Gastroesophageal sphincter (tissue), 4 donors: ENCODE measurements around the gene EBP. TPM values are rescaled to one million over a fixed set of nuclear protein-coding genes. Genes with fewer than 3 reads are reported as not detected.

ENCODE experiments used
- ATAC-seq: fragments of 150-250 bp; one replicate; pipeline ENCODE4 v1.9.1; 2016; ENCODE audit warnings: mild to moderate bottlenecking, moderate library complexity
- H3K27ac ChIP-seq, 4 donors: fragments of 200-600 bp; sonication (generic) in 3 of 4; 1 replicate in 3 of 4; 2 replicates in 1 of 4; pipeline ENCODE4 v1.5.1; 2016 to 2019
- H3K27me3 ChIP-seq: fragments of 200-600 bp; sonication (generic); one replicate; pipeline ENCODE4 v1.5.1; 2019
- H3K36me3 ChIP-seq, 2 donors: fragments of 200-600 bp; sonication (generic); one replicate each; pipeline ENCODE4 v1.5.1; 2019; ENCODE audit warnings: control low read depth in 1 of 2
- H3K4me1 ChIP-seq, 3 donors: fragments of 200-600 bp; sonication (generic); 1 replicate in 2 of 3; 2 replicates in 1 of 3; pipeline ENCODE4 v1.5.1; 2016 to 2019; ENCODE audit warnings: control low read depth in 2 of 3
- H3K4me3 ChIP-seq, 2 donors: fragments of 200-600 bp; sonication (generic); one replicate each; pipeline ENCODE4 v1.5.1; 2019; ENCODE audit warnings: mild to moderate bottlenecking in 1 of 2, moderate library complexity in 1 of 2
- H3K9me3 ChIP-seq, 3 donors: fragments of 200-600 bp; sonication (generic); one replicate each; pipeline ENCODE4 v1.5.1; 2017 to 2019; ENCODE audit warnings: control low read depth in 2 of 3
- CTCF ChIP-seq, 4 experiments: fragments of 200-600 bp in 2 of 4; fragments of 450-650 bp in 2 of 4; sonication (generic) in 1 of 4; IDR thresholded peaks; one replicate each; pipeline ENCODE4 v1.5.1; 2017 to 2019; ENCODE audit warnings: antibody characterized with exemption in 4 of 4, mild to moderate bottlenecking in 2 of 4, moderate library complexity in 2 of 4
- EP300 ChIP-seq: sonication (generic); formaldehyde crosslinking; IDR thresholded peaks from one replicate; pipeline ENCODE4 v1.6.1; 2017; ENCODE audit warnings: antibody characterized with exemption, mild to moderate bottlenecking
- POLR2A ChIP-seq, 2 donors: fragments of 450-650 bp; IDR thresholded peaks; one replicate each; pipeline ENCODE4 v1.6.1; 2017; ENCODE audit warnings: antibody characterized with exemption in 2 of 2, mild to moderate bottlenecking in 2 of 2, moderate library complexity in 1 of 2
- POLR2AphosphoS5 ChIP-seq: sonication (generic); formaldehyde crosslinking; IDR thresholded peaks from one replicate; pipeline ENCODE4 v1.6.1; 2017; ENCODE audit warnings: antibody characterized with exemption
- WGBS, 2 donors: methylation state at CpG; one replicate each; pipeline ENCODE4 v1.1.5; 2018; ENCODE audit warnings: low coverage in 1 of 2; 5-methylcytosine and 5-hydroxymethylcytosine counted together
- total RNA-seq, 4 donors: library from RNA; depleted of rRNA; stranded (reverse); fragments of >200 nt; gene quantifications; one replicate each; pipeline ENCODE4 v1.1.0, GENCODE V29; 2016

Gene EBP
- total RNA-seq, 4 donors from 2014 or later: 12.9 to 17.7 (median 14.5) TPM

GRCh38 chrX:48491809-48492208 lies 29.8 kb upstream of the EBP start:
- Histone ChIP-seq H3K27me3 (no peaks in the 10 kb centered on the region), H3K4me3 (no peak overlapping the region)
- 75% methylated on average over 3 of the region's 9 CpGs; no CpG with 5 or more reads in 1 of the 2 donors for WGBS, 2 donors

DNA sequence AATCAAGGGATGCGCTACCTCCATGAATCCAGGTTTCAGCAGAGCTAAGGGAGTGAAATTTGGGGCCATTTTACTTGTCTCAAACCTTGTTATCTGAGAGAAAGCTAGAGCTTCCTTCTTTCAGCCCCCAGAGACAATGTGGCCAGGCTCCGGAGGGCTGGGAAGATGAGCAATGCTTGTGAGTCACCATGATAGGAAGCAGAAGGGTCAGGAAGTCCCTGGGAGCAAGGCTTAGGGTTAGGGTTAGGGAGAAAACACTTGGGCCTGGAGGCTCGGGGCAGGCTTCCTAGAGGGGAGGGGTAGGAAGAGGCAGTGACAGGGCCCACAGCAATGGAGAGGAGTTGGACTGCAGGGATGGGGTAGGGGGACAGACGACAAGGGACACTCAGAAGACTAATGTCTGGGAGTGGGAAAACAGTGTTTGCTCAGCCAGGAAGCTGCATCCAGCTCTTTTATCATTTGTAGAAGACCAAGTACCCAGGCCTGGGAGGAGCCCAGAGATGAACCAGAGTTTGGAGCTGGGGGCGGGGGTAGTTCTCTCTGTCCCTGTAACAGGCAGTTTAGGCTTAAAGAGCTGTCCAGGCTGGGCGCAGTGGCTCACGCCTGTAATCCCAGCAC lies 29.2 kb upstream of the EBP start:
- no peak overlapping the region for H3K4me3 ChIP-seq
- no peaks in the 10 kb centered on the region for H3K9me3 ChIP-seq
- H3K27me3 ChIP-seq: no peaks in the 10 kb centered on the region
- no peak for ATAC-seq
- no peak overlapping the region for H3K27ac ChIP-seq
- WGBS, 2 donors: 50 to 54% methylated on average over 1 to 4 of the region's 7 CpGs
- TF ChIP-seq POLR2AphosphoS5: no peak
- TF ChIP-seq CTCF (IDR thresholded peaks at IDR 0.05): no peak
- TF ChIP-seq EP300: no peak
- no peak for TF ChIP-seq POLR2A (IDR thresholded peaks at IDR 0.05)
- no peaks in the 10 kb centered on the region for H3K36me3 ChIP-seq
- H3K4me1 ChIP-seq: no peaks in the 10 kb centered on the region

More at GRCh38 chrX:48491809-48492208, 29.8 kb upstream of the EBP start:
- H3K27ac ChIP-seq: no peak overlapping the region
- H3K4me1 ChIP-seq: no peaks in the 10 kb centered on the region
- no peak for TF ChIP-seq POLR2A (IDR thresholded peaks at IDR 0.05)
- no peak for TF ChIP-seq CTCF (IDR thresholded peaks at IDR 0.05)
- TF ChIP-seq EP300: no peak
- TF ChIP-seq POLR2AphosphoS5: no peak
- no peak for ATAC-seq
- H3K9me3 ChIP-seq: no peaks in the 10 kb centered on the region
- peaks cover 0 to 3% of the 10 kb centered on the region in 2 donors for H3K36me3 ChIP-seq

DNA sequence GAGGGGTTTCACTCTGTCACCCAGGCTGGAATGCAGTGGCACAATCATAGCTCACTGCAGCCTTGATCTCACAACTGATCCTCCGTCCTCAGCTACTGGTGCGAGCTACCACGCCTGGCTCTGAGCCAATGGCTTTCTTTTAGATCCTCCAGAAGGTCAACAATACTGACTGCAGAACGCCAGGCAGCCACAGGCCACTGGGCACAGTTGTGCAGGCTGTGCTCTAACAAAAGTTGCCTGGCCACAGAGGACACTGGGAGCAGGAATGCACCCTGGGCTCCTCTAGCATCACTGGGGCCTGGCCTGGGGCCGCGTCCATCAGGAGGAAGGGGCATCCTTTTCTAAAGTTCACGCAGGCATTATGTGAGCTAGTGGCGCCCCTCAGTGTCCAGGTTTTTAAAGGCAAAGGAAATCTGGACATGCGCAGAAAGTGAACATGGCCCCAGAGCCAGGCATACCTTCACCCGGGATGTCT lies 27.7 kb upstream of the EBP start:
- Histone ChIP-seq H3K4me3 (no peak overlapping the region), H3K27me3 (no peaks in the 10 kb centered on the region), H3K9me3 (no peaks in the 10 kb centered on the region), H3K27ac (no peak overlapping the region), H3K36me3 (no peaks in the 10 kb centered on the region), H3K4me1 (no peaks in the 10 kb centered on the region)
- no peak for TF ChIP-seq EP300
- no peak for TF ChIP-seq POLR2A (IDR thresholded peaks at IDR 0.05)
- TF ChIP-seq CTCF (IDR thresholded peaks at IDR 0.05): peak in 1 of 4 experiments; percentile 24
- 22% methylated on average over 3 of the region's 10 CpGs; no CpG with 5 or more reads in 1 of the 2 donors for WGBS, 2 donors
- no peak for ATAC-seq

- Histone ChIP-seq H3K9me3 (no peaks in the 10 kb centered on the region), H3K36me3 (no peaks in the 10 kb centered on the region), H3K27me3 (no peaks in the 10 kb centered on the region), H3K27ac (no peak overlapping the region), H3K4me1 (no peaks in the 10 kb centered on the region), H3K4me3 (no peak overlapping the region)
- no peak for ATAC-seq
- 86 to 100% methylated on average over 1 of the region's 4 CpGs for WGBS, 2 donors
- TF ChIP-seq POLR2A (IDR thresholded peaks at IDR 0.05) (no peak), EP300 (no peak), CTCF (IDR thresholded peaks at IDR 0.05) (no peak), POLR2AphosphoS5 (no peak)
These were observed 24.9 kb upstream of the EBP start for GRCh38 chrX:48496660-48497059.

DNA sequence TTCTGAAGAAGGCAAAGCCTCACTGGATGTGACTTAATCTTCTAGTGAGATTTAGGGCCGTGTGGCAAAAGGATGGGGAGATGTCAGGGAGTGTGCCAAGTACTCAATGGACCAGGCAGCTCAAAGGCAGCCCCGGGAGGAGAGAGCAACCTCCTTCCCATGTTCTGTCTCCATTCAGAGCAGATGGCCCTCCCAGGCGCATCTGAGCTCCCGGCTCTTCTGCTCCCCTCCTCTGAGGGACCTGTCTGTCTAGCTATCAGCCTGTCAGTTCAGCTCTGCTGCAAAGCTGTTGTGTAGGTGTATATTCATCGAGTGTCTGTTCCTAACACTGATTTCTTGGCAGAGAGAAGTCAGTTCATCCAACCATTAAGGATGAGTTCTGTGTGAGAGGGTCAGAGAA lies 23.7 kb upstream of the EBP start:
- ATAC-seq: no peak
- WGBS, 2 donors: 20 to 71% methylated on average over 1 to 5 of the region's 5 CpGs

More for the DNA sequence above, 23.7 kb upstream of the EBP start:
- TF ChIP-seq EP300 (no peak), POLR2AphosphoS5 (no peak), CTCF (IDR thresholded peaks at IDR 0.05) (no peak), POLR2A (IDR thresholded peaks at IDR 0.05) (no peak)
- Histone ChIP-seq H3K27me3 (no peaks in the 10 kb centered on the region), H3K27ac (no peak overlapping the region), H3K4me3 (no peak overlapping the region), H3K4me1 (no peaks in the 10 kb centered on the region), H3K36me3 (no peaks in the 10 kb centered on the region), H3K9me3 (no peaks in the 10 kb centered on the region)
